ENCODE results near the gene PLSCR4. TPM values are rescaled to one million over a fixed set of nuclear protein-coding genes. Genes with fewer than 3 reads are reported as not detected.
A peak's percentile ranks its signal among the peaks of the same experiment; 100 is the strongest.

Gene PLSCR4
- total and polyA plus RNA-seq, 4 experiments from 2014 or later = not detected

- Mint-ChIP-seq H3K27ac (no peak overlapping the region), H3K9me3 (peaks cover 0 to 4% (median 1%) of the 10 kb centered on the region in 8 donors), H3K36me3 (no peaks in the 10 kb centered on the region), H3K27me3 (peaks cover 24 to 33% of the 10 kb centered on the region in 2 donors), H3K4me1 (peaks cover 7 to 22% (median 10%) of the 10 kb centered on the region in 4 donors), H3K4me3 (no peak overlapping the region)
- H3K4me3 ChIP-seq (ENCODE audit: low read length in 2 of 2) = no peak overlapping the region
- H3K27me3 ChIP-seq (ENCODE audit: insufficient read depth, low read length) = peaks cover 4% of the 10 kb centered on the region
- ChIA-PET CTCF (ENCODE audit: partially characterized antibody) (no interaction called here), POLR2A (ENCODE audit: partially characterized antibody) (no interaction called here)
- H3K9me3 ChIP-seq (ENCODE audit: control insufficient read depth in 1 of 2, low read length in 2 of 2) = no peaks in the 10 kb centered on the region
- no peak for DNase-seq
- H3K4me1 ChIP-seq (ENCODE audit: insufficient read depth, low read length) = no peaks in the 10 kb centered on the region
- intact Hi-C loops (cut with micrococcal nuclease) = no loop called here
- H3K36me3 ChIP-seq (ENCODE audit: insufficient read depth, low read length) = no peaks in the 10 kb centered on the region
- no peak overlapping the region for H3K27ac ChIP-seq (ENCODE audit: low read depth, low read length)
Measured at GRCh38 chr3:146164506-146164905, 86.4 kb downstream of the PLSCR4 start.

- H3K4me1 ChIP-seq (ENCODE audit: insufficient read depth, low read length) = no peaks in the 10 kb centered on the region
- Mint-ChIP-seq H3K27me3 (peaks cover 24 to 33% of the 10 kb centered on the region in 2 donors), H3K27ac (no peak overlapping the region), H3K4me1 (peaks cover 7 to 22% (median 10%) of the 10 kb centered on the region in 4 donors), H3K36me3 (no peaks in the 10 kb centered on the region), H3K4me3 (no peak overlapping the region), H3K9me3 (peaks cover 0 to 4% (median 1%) of the 10 kb centered on the region in 8 donors)
- no peak overlapping the region for H3K4me3 ChIP-seq (ENCODE audit: low read length in 2 of 2)
- H3K9me3 ChIP-seq (ENCODE audit: control insufficient read depth in 1 of 2, low read length in 2 of 2) = no peaks in the 10 kb centered on the region
- peaks cover 4% of the 10 kb centered on the region for H3K27me3 ChIP-seq (ENCODE audit: insufficient read depth, low read length)
- ChIA-PET CTCF (ENCODE audit: partially characterized antibody) (no interaction called here), POLR2A (ENCODE audit: partially characterized antibody) (no interaction called here)
- no peak overlapping the region for H3K27ac ChIP-seq (ENCODE audit: low read depth, low read length)
- intact Hi-C loops (cut with micrococcal nuclease) = no loop called here
- no peak for DNase-seq
- no peaks in the 10 kb centered on the region for H3K36me3 ChIP-seq (ENCODE audit: insufficient read depth, low read length)
Measured at GRCh38 chr3:146164071-146164470, 86.8 kb downstream of the PLSCR4 start.

GRCh38 chr3:146163584-146163983, 87.3 kb downstream of the PLSCR4 start:
- Histone ChIP-seq H3K9me3 (ENCODE audit: control insufficient read depth in 1 of 2, low read length in 2 of 2) (no peaks in the 10 kb centered on the region), H3K27me3 (ENCODE audit: insufficient read depth, low read length) (peaks cover 4% of the 10 kb centered on the region), H3K4me1 (ENCODE audit: insufficient read depth, low read length) (no peaks in the 10 kb centered on the region), H3K4me3 (ENCODE audit: low read length in 2 of 2) (no peak overlapping the region), H3K27ac (ENCODE audit: low read depth, low read length) (no peak overlapping the region), H3K36me3 (ENCODE audit: insufficient read depth, low read length) (no peaks in the 10 kb centered on the region)
- H3K4me1 Mint-ChIP-seq = peaks cover 7 to 22% (median 10%) of the 10 kb centered on the region in 4 donors
- POLR2A ChIA-PET (ENCODE audit: partially characterized antibody) = no interaction called here
- H3K36me3 Mint-ChIP-seq = no peaks in the 10 kb centered on the region
- no peak overlapping the region for H3K27ac Mint-ChIP-seq
- CTCF ChIA-PET (ENCODE audit: partially characterized antibody) = no interaction called here
- DNase-seq = no peak
- intact Hi-C loops (cut with micrococcal nuclease) = no loop called here
- no peak overlapping the region for H3K4me3 Mint-ChIP-seq
- peaks cover 24 to 33% of the 10 kb centered on the region in 2 donors for H3K27me3 Mint-ChIP-seq
- H3K9me3 Mint-ChIP-seq = peaks cover 0 to 4% (median 1%) of the 10 kb centered on the region in 8 donors

GRCh38 chr3:146162561-146162960, 88.3 kb downstream of the PLSCR4 start:
- Histone ChIP-seq H3K36me3 (ENCODE audit: insufficient read depth, low read length) (no peaks in the 10 kb centered on the region), H3K27ac (ENCODE audit: low read depth, low read length) (no peak overlapping the region), H3K27me3 (ENCODE audit: insufficient read depth, low read length) (peaks cover 4% of the 10 kb centered on the region), H3K9me3 (ENCODE audit: control insufficient read depth in 1 of 2, low read length in 2 of 2) (no peaks in the 10 kb centered on the region), H3K4me1 (ENCODE audit: insufficient read depth, low read length) (no peaks in the 10 kb centered on the region), H3K4me3 (ENCODE audit: low read length in 2 of 2) (no peak overlapping the region)
- Mint-ChIP-seq H3K9me3 (peaks cover 0 to 4% (median 1%) of the 10 kb centered on the region in 8 donors), H3K4me3 (peak overlapping the region in 1 of 8 donors; percentile 14), H3K4me1 (peaks cover 7 to 22% (median 10%) of the 10 kb centered on the region in 4 donors), H3K27ac (no peak overlapping the region), H3K36me3 (no peaks in the 10 kb centered on the region), H3K27me3 (peaks cover 24 to 33% of the 10 kb centered on the region in 2 donors)
- ChIA-PET CTCF (ENCODE audit: partially characterized antibody) (no interaction called here), POLR2A (ENCODE audit: partially characterized antibody) (no interaction called here)
- no peak for DNase-seq
- intact Hi-C loops (cut with micrococcal nuclease) = no loop called here

GRCh38 chr3:146161663-146162002, 89.3 kb downstream of the PLSCR4 start:
- Histone ChIP-seq H3K4me1 (ENCODE audit: insufficient read depth, low read length) (no peaks in the 10 kb centered on the region), H3K9me3 (ENCODE audit: control insufficient read depth in 1 of 2, low read length in 2 of 2) (no peaks in the 10 kb centered on the region), H3K4me3 (ENCODE audit: low read length in 2 of 2) (no peak overlapping the region), H3K27ac (ENCODE audit: low read depth, low read length) (no peak overlapping the region), H3K36me3 (ENCODE audit: insufficient read depth, low read length) (no peaks in the 10 kb centered on the region), H3K27me3 (ENCODE audit: insufficient read depth, low read length) (peaks cover 4% of the 10 kb centered on the region)
- intact Hi-C loops (cut with micrococcal nuclease) = no loop called here
- Mint-ChIP-seq H3K4me3 (peak overlapping the region in 5 of 8 donors; percentile 24 to 59 (median 27)), H3K4me1 (peaks cover 7 to 22% (median 10%) of the 10 kb centered on the region in 4 donors), H3K27ac (no peak overlapping the region), H3K27me3 (peaks cover 27 to 33% of the 10 kb centered on the region in 2 donors), H3K36me3 (no peaks in the 10 kb centered on the region), H3K9me3 (peaks cover 0 to 4% (median 1%) of the 10 kb centered on the region in 8 donors)
- no peak for DNase-seq
- CTCF ChIA-PET (ENCODE audit: partially characterized antibody) = no interaction called here
- POLR2A ChIA-PET (ENCODE audit: partially characterized antibody) = no interaction called here

GRCh38 chr3:146160964-146161662, 89.8 kb downstream of the PLSCR4 start, which contains the start of gene PLOD2:
TSS of gene PLOD2 (minus strand) at chr3:146161184. CDS start at chr3:146160989, 195 bp downstream.
- H3K27ac ChIP-seq (ENCODE audit: low read depth, low read length) = no peak within 1 kb of the TSS
- H3K36me3 Mint-ChIP-seq = no peaks in the 10 kb centered on the region
- CTCF ChIA-PET (ENCODE audit: partially characterized antibody) = no interaction called here
- POLR2A ChIA-PET (ENCODE audit: partially characterized antibody) = no interaction called here
- peaks cover 4% of the 10 kb centered on the region for H3K27me3 ChIP-seq (ENCODE audit: insufficient read depth, low read length)
- DNase-seq = no peak
- intact Hi-C loops (cut with micrococcal nuclease) = no loop called here
- peaks cover 7 to 22% (median 10%) of the 10 kb centered on the region in 4 donors for H3K4me1 Mint-ChIP-seq
- H3K4me1 ChIP-seq (ENCODE audit: insufficient read depth, low read length) = no peaks in the 10 kb centered on the region
- peaks cover 0 to 4% (median 1%) of the 10 kb centered on the region in 8 donors for H3K9me3 Mint-ChIP-seq
- no peaks in the 10 kb centered on the region for H3K36me3 ChIP-seq (ENCODE audit: insufficient read depth, low read length)
- H3K27me3 Mint-ChIP-seq = peaks cover 27 to 35% of the 10 kb centered on the region in 2 donors
- no peak within 1 kb of the TSS for H3K4me3 ChIP-seq (ENCODE audit: low read length in 2 of 2)
- H3K27ac Mint-ChIP-seq = peak within 1 kb of the TSS in 1 of 7 donors; percentile 6
- H3K9me3 ChIP-seq (ENCODE audit: control insufficient read depth in 1 of 2, low read length in 2 of 2) = no peaks in the 10 kb centered on the region
- H3K4me3 Mint-ChIP-seq = peak within 1 kb of the TSS; percentile 53 to 77 (median 71)

- Mint-ChIP-seq H3K4me3 (peak overlapping the region; percentile 53 to 77 (median 71)), H3K36me3 (no peaks in the 10 kb centered on the region), H3K27me3 (peaks cover 27 to 33% of the 10 kb centered on the region in 2 donors), H3K27ac (no peak overlapping the region), H3K4me1 (peaks cover 7 to 22% (median 10%) of the 10 kb centered on the region in 4 donors), H3K9me3 (peaks cover 0 to 4% (median 1%) of the 10 kb centered on the region in 8 donors)
- intact Hi-C loops (cut with micrococcal nuclease) = no loop called here
- no peak overlapping the region for H3K4me3 ChIP-seq (ENCODE audit: low read length in 2 of 2)
- no peaks in the 10 kb centered on the region for H3K36me3 ChIP-seq (ENCODE audit: insufficient read depth, low read length)
- DNase-seq = no peak
- POLR2A ChIA-PET (ENCODE audit: partially characterized antibody) = no interaction called here
- no peak overlapping the region for H3K27ac ChIP-seq (ENCODE audit: low read depth, low read length)
- peaks cover 4% of the 10 kb centered on the region for H3K27me3 ChIP-seq (ENCODE audit: insufficient read depth, low read length)
- CTCF ChIA-PET (ENCODE audit: partially characterized antibody) = interaction anchor here (2.0 kb wide), 1 partner anchor 29 kb away, joined by 4 read pairs; no protein-coding TSS in a partner anchor
- no peaks in the 10 kb centered on the region for H3K9me3 ChIP-seq (ENCODE audit: control insufficient read depth in 1 of 2, low read length in 2 of 2)
- no peaks in the 10 kb centered on the region for H3K4me1 ChIP-seq (ENCODE audit: insufficient read depth, low read length)
Measured at GRCh38 chr3:146160321-146160963, 90.5 kb downstream of the PLSCR4 start.
